HG03378 (cell line): Measurements from ENCODE around the gene TMBIM6.
"Not testable (repeated sequence)": the region's sequence is repeated elsewhere in the genome, so short reads cannot be mapped to it uniquely, and the experiment has no call there.

Experiments
- ATAC-seq: cut with Tn5 transposase; IDR thresholded peaks from one replicate; pipeline ENCODE4 v1.9.1; 2021; ENCODE audit warnings: mild to moderate bottlenecking, moderate library complexity; ENCODE audit not compliant: unreplicated experiment

TMBIM6 gene

GRCh38 chr12:49740930-49741881, at the start of gene TMBIM6:
TSS of gene TMBIM6 (plus strand) at chr12:49741557. CDS start at chr12:49752494, 10,937 bp downstream.
- peak; percentile 94 for ATAC-seq

- no peak for ATAC-seq
Measured at GRCh38 chr12:49692851-49693250, 48.5 kb upstream of the TMBIM6 start.

- no peak for ATAC-seq
Measured at GRCh38 chr12:49693931-49694444, 47.4 kb upstream of the TMBIM6 start.

- no peak for ATAC-seq
Measured at GRCh38 chr12:49696723-49697122, 44.6 kb upstream of the TMBIM6 start.

- ATAC-seq: no peak
Measured at GRCh38 chr12:49697808-49698207, 43.5 kb upstream of the TMBIM6 start.

- ATAC-seq: peak; percentile 69
Measured at GRCh38 chr12:49698619-49699545, 42.5 kb upstream of the TMBIM6 start.

- ATAC-seq: no peak
Measured at GRCh38 chr12:49702009-49702408, 39.3 kb upstream of the TMBIM6 start.

GRCh38 chr12:49702676-49703215, 38.6 kb upstream of the TMBIM6 start:
- ATAC-seq: no peak

- peak; percentile 31 for ATAC-seq
Measured at GRCh38 chr12:49703647-49704137, 37.7 kb upstream of the TMBIM6 start.

GRCh38 chr12:49705479-49706134, 35.8 kb upstream of the TMBIM6 start:
- ATAC-seq: no peak

GRCh38 chr12:49706351-49707127, 34.8 kb upstream of the TMBIM6 start:
- ATAC-seq: peak; percentile 4

GRCh38 chr12:49707128-49707811, 34.1 kb upstream of the TMBIM6 start, which contains the start of gene FMNL3:
TSS of gene FMNL3 (minus strand) at chr12:49707405. CDS start at chr12:49707180, 225 bp downstream.
- ATAC-seq: peak; percentile 43

GRCh38 chr12:49707812-49708147, 33.6 kb upstream of the TMBIM6 start:
- ATAC-seq: no peak

GRCh38 chr12:49708851-49709250, 32.5 kb upstream of the TMBIM6 start:
- ATAC-seq: no peak

- ATAC-seq: not testable (repeated sequence)
Measured at GRCh38 chr12:49713952-49714351, 27.4 kb upstream of the TMBIM6 start.

- ATAC-seq: no peak
Measured at GRCh38 chr12:49716553-49716952, 24.8 kb upstream of the TMBIM6 start.

GRCh38 chr12:49717800-49718199, 23.6 kb upstream of the TMBIM6 start:
- not testable (repeated sequence) for ATAC-seq

GRCh38 chr12:49720214-49720613, 21.1 kb upstream of the TMBIM6 start:
- ATAC-seq: no peak

- not testable (repeated sequence) for ATAC-seq
Measured at GRCh38 chr12:49721355-49721754, 20.0 kb upstream of the TMBIM6 start.
